Gastrocnemius medialis (tissue), 4 donors: Measurements from ENCODE around the gene LINS1.

Source experiments
- CTCF ChIP-seq, 5 experiments: fragments of 450-650 bp in 3 of 5; fragments of 200-600 bp in 2 of 5; sonication (generic) in 2 of 5; IDR thresholded peaks in 4 of 5; conservative IDR thresholded peaks in 1 of 5; 1 replicate in 4 of 5; 2 replicates in 1 of 5; pipeline ENCODE4 v1.5.1; 2016 to 2019; ENCODE audit warnings: antibody characterized with exemption in 5 of 5, mild to moderate bottlenecking in 3 of 5, moderate library complexity in 3 of 5
- POLR2A ChIP-seq, 2 donors: fragments of 450-650 bp; IDR thresholded peaks; one replicate each; pipeline ENCODE4 v1.6.1; 2017; ENCODE audit warnings: antibody characterized with exemption in 2 of 2, mild to moderate bottlenecking in 2 of 2, moderate library complexity in 2 of 2

GRCh38 chr15:100635406-100636071 lies 33.6 kb upstream of the LINS1 start:
- TF ChIP-seq CTCF (IDR thresholded peaks at IDR 0.05 in 4 of 5, conservative IDR thresholded peaks at IDR 0.05 in 1 of 5) (no peak), POLR2A (IDR thresholded peaks at IDR 0.05) (no peak)
